GM21367 (cell line): ENCODE measurements around the gene PLEKHA5.

Experiments
- ATAC-seq: cut with Tn5 transposase; IDR thresholded peaks from one replicate; pipeline ENCODE4 v1.9.1; 2021; ENCODE audit not compliant: unreplicated experiment

PLEKHA5 gene

GRCh38 chr12:19200261-19200660 is 70.7 kb downstream of the PLEKHA5 start:
- ATAC-seq = no peak

GRCh38 chr12:19201661-19202060 is 72.1 kb downstream of the PLEKHA5 start:
- no peak for ATAC-seq

- no peak for ATAC-seq
Observed at GRCh38 chr12:19203013-19203412, 73.5 kb downstream of the PLEKHA5 start.

GRCh38 chr12:19203539-19204506 is 74.3 kb downstream of the PLEKHA5 start:
- no peak for ATAC-seq

- ATAC-seq = no peak
Observed at GRCh38 chr12:19205120-19205519, 75.6 kb downstream of the PLEKHA5 start.

- ATAC-seq = no peak
Observed at GRCh38 chr12:19206493-19207077, 77.1 kb downstream of the PLEKHA5 start.

GRCh38 chr12:19208456-19208855 is 78.9 kb downstream of the PLEKHA5 start:
- ATAC-seq = no peak

- ATAC-seq = no peak
Observed at GRCh38 chr12:19209661-19210060, 80.1 kb downstream of the PLEKHA5 start.

GRCh38 chr12:19211802-19212201 is 82.3 kb downstream of the PLEKHA5 start:
- ATAC-seq = no peak

- ATAC-seq = no peak
Observed at GRCh38 chr12:19212245-19212644, 82.7 kb downstream of the PLEKHA5 start.

GRCh38 chr12:19214020-19214419 is 84.5 kb downstream of the PLEKHA5 start:
- no peak for ATAC-seq

- no peak for ATAC-seq
Observed at GRCh38 chr12:19215115-19215514, 85.6 kb downstream of the PLEKHA5 start.

GRCh38 chr12:19217446-19217845 is 87.9 kb downstream of the PLEKHA5 start:
- ATAC-seq = no peak

- ATAC-seq = no peak
Observed at GRCh38 chr12:19220205-19220604, 90.7 kb downstream of the PLEKHA5 start.

GRCh38 chr12:19220852-19221466 is 91.4 kb downstream of the PLEKHA5 start:
- ATAC-seq = no peak

- ATAC-seq = no peak
Observed at GRCh38 chr12:19222558-19222957, 93.0 kb downstream of the PLEKHA5 start.

- no peak for ATAC-seq
Observed at GRCh38 chr12:19223018-19223417, 93.5 kb downstream of the PLEKHA5 start.

GRCh38 chr12:19223695-19224094 is 94.2 kb downstream of the PLEKHA5 start:
- no peak for ATAC-seq

- ATAC-seq = no peak
Observed at GRCh38 chr12:19224746-19225145, 95.2 kb downstream of the PLEKHA5 start.

GRCh38 chr12:19227190-19227879 is 97.8 kb downstream of the PLEKHA5 start:
- no peak for ATAC-seq

GRCh38 chr12:19227880-19228210 is 98.3 kb downstream of the PLEKHA5 start:
- no peak for ATAC-seq
